HuH-7 (cell line): Measurements from ENCODE around the gene TMEM121.
A peak's percentile ranks its signal among the peaks of the same experiment; 100 is the strongest.

ENCODE experiments used
- DNase-seq: peaks from one replicate; pipeline ENCODE4 v3.0.0; 2011; ENCODE audit warnings: low spot score

The TMEM121 gene

GRCh38 chr14:105498430-105499255, 27.7 kb upstream of the TMEM121 start:
- DNase-seq = no peak

GRCh38 chr14:105499256-105500035, 26.9 kb upstream of the TMEM121 start:
- no peak for DNase-seq

GRCh38 chr14:105500036-105500725, 26.2 kb upstream of the TMEM121 start:
- DNase-seq = no peak

- DNase-seq = no peak
Measured at GRCh38 chr14:105500726-105501101, 25.7 kb upstream of the TMEM121 start.

- no peak for DNase-seq
Measured at GRCh38 chr14:105501504-105502291, 24.7 kb upstream of the TMEM121 start.

GRCh38 chr14:105502446-105503295, 23.7 kb upstream of the TMEM121 start:
- no peak for DNase-seq

GRCh38 chr14:105503296-105503640, 23.1 kb upstream of the TMEM121 start:
- DNase-seq = no peak

GRCh38 chr14:105503935-105504692, 22.3 kb upstream of the TMEM121 start:
- no peak for DNase-seq

GRCh38 chr14:105505101-105505500, 21.3 kb upstream of the TMEM121 start:
- no peak for DNase-seq

- DNase-seq = no peak
Measured at GRCh38 chr14:105507247-105507646, 19.1 kb upstream of the TMEM121 start.

- no peak for DNase-seq
Measured at GRCh38 chr14:105508069-105508468, 18.3 kb upstream of the TMEM121 start.

GRCh38 chr14:105508601-105509000, 17.8 kb upstream of the TMEM121 start:
- no peak for DNase-seq

GRCh38 chr14:105517096-105517495, 9.3 kb upstream of the TMEM121 start:
- DNase-seq = no peak

- DNase-seq = no peak
Measured at GRCh38 chr14:105519946-105520698, 6.3 kb upstream of the TMEM121 start.

GRCh38 chr14:105525326-105525725, 1.1 kb upstream of the TMEM121 start:
- DNase-seq = no peak

- no peak for DNase-seq
Measured at GRCh38 chr14:105526776-105527380, 495 bp downstream of the TMEM121 start.

GRCh38 chr14:105527381-105527825, 1.0 kb downstream of the TMEM121 start:
- DNase-seq = no peak

GRCh38 chr14:105527826-105528585, 1.6 kb downstream of the TMEM121 start:
- peak; percentile 87 for DNase-seq
